Central memory CD8-positive, alpha-beta T cell (primary cell): ENCODE data around the gene ZNF212.
"Not testable (repeated sequence)": the region's sequence is repeated elsewhere in the genome, so short reads cannot be mapped to it uniquely, and the experiment has no call there.

Experiments used
- ATAC-seq: fragments of 150-1000 bp; cut with Tn5 transposase; replicated peaks from 2 replicates; pipeline ENCODE4 v1.10.0; 2022; ENCODE audit warnings: mild to moderate bottlenecking, moderate FRiP score, moderate number of reproducible peaks; ENCODE audit not compliant: poor library complexity, severe bottlenecking; ENCODE audit errors: extremely low read depth
- DNase-seq, 2 donors: peaks; one replicate each; pipeline ENCODE4 v3.0.0; 2021; ENCODE audit warnings: low spot score in 2 of 2
- H3K27ac Mint-ChIP-seq: one replicate; pipeline ENCODE4 v1.8.0; 2022; ENCODE audit warnings: low read depth, mild to moderate bottlenecking, moderate library complexity, mixed read lengths
- H3K27me3 Mint-ChIP-seq: one replicate; pipeline ENCODE4 v1.8.0; 2022; ENCODE audit warnings: mixed read lengths
- H3K36me3 Mint-ChIP-seq: one replicate; pipeline ENCODE4 v1.8.0; 2022; ENCODE audit warnings: mild to moderate bottlenecking, moderate library complexity, mixed read lengths; ENCODE audit not compliant: insufficient read depth
- H3K4me1 Mint-ChIP-seq: one replicate; pipeline ENCODE4 v1.8.0; 2022; ENCODE audit warnings: mixed read lengths
- H3K4me3 Mint-ChIP-seq: one replicate; pipeline ENCODE4 v1.8.0; 2022; ENCODE audit warnings: mild to moderate bottlenecking, moderate library complexity, mixed read lengths
- H3K9me3 Mint-ChIP-seq: one replicate; pipeline ENCODE4 v1.8.0; 2022; ENCODE audit warnings: mixed read lengths

Gene ZNF212

GRCh38 chr7:149267733-149268132, 28.3 kb downstream of the ZNF212 start:
- Mint-ChIP-seq H3K27ac (no peak overlapping the region), H3K27me3 (no peaks in the 10 kb centered on the region)

GRCh38 chr7:149274424-149274823, 35.0 kb downstream of the ZNF212 start:
- not testable (repeated sequence) for DNase-seq, H3K27ac Mint-ChIP-seq, ATAC-seq, H3K27me3 Mint-ChIP-seq, H3K4me3 Mint-ChIP-seq, H3K9me3 Mint-ChIP-seq
- Mint-ChIP-seq H3K36me3 (peaks cover 42% of the 10 kb centered on the region), H3K4me1 (peaks cover 12% of the 10 kb centered on the region)

More at GRCh38 chr7:149267733-149268132, 28.3 kb downstream of the ZNF212 start:
- ATAC-seq (no peak), DNase-seq (no peak)
- Mint-ChIP-seq H3K4me3 (no peak overlapping the region), H3K9me3 (no peaks in the 10 kb centered on the region), H3K4me1 (peaks cover 22% of the 10 kb centered on the region), H3K36me3 (peaks cover 12% of the 10 kb centered on the region)

GRCh38 chr7:149277871-149278270, 38.4 kb downstream of the ZNF212 start:
- Mint-ChIP-seq H3K4me3 (no peak overlapping the region), H3K27ac (no peak overlapping the region), H3K4me1 (peaks cover 9% of the 10 kb centered on the region), H3K36me3 (peaks cover 36% of the 10 kb centered on the region), H3K27me3 (no peaks in the 10 kb centered on the region), H3K9me3 (no peaks in the 10 kb centered on the region)
- ATAC-seq (no peak), DNase-seq (no peak)

GRCh38 chr7:149278396-149278795, 38.9 kb downstream of the ZNF212 start:
- H3K4me1 Mint-ChIP-seq: peaks cover 5% of the 10 kb centered on the region

GRCh38 chr7:149279111-149279743, 39.8 kb downstream of the ZNF212 start:
- H3K27me3 Mint-ChIP-seq: no peaks in the 10 kb centered on the region
- H3K4me1 Mint-ChIP-seq: peaks cover 9% of the 10 kb centered on the region
- H3K9me3 Mint-ChIP-seq: no peaks in the 10 kb centered on the region
- H3K36me3 Mint-ChIP-seq: peaks cover 29% of the 10 kb centered on the region
- no peak overlapping the region for H3K4me3 Mint-ChIP-seq
- no peak overlapping the region for H3K27ac Mint-ChIP-seq
- no peak for ATAC-seq
- no peak for DNase-seq

More at GRCh38 chr7:149278396-149278795, 38.9 kb downstream of the ZNF212 start:
- Mint-ChIP-seq H3K27ac (no peak overlapping the region), H3K36me3 (peaks cover 32% of the 10 kb centered on the region), H3K4me3 (no peak overlapping the region), H3K9me3 (no peaks in the 10 kb centered on the region), H3K27me3 (no peaks in the 10 kb centered on the region)
- ATAC-seq (no peak), DNase-seq (no peak)

- no peaks in the 10 kb centered on the region for H3K27me3 Mint-ChIP-seq
- peaks cover 13% of the 10 kb centered on the region for H3K4me1 Mint-ChIP-seq
- DNase-seq: no peak
- H3K4me3 Mint-ChIP-seq: no peak overlapping the region
- H3K36me3 Mint-ChIP-seq: peaks cover 31% of the 10 kb centered on the region
- H3K9me3 Mint-ChIP-seq: no peaks in the 10 kb centered on the region
- H3K27ac Mint-ChIP-seq: no peak overlapping the region
- ATAC-seq: no peak
These were observed 40.7 kb downstream of the ZNF212 start for GRCh38 chr7:149280151-149280550.

- peaks cover 28% of the 10 kb centered on the region for H3K36me3 Mint-ChIP-seq
- H3K27me3 Mint-ChIP-seq: no peaks in the 10 kb centered on the region
These were observed 41.4 kb downstream of the ZNF212 start for GRCh38 chr7:149280661-149281507.

GRCh38 chr7:149281508-149282330, 42.3 kb downstream of the ZNF212 start:
- no peaks in the 10 kb centered on the region for H3K27me3 Mint-ChIP-seq
- H3K27ac Mint-ChIP-seq: no peak overlapping the region
- DNase-seq (no peak), ATAC-seq (no peak)
- peaks cover 23% of the 10 kb centered on the region for H3K36me3 Mint-ChIP-seq
- no peaks in the 10 kb centered on the region for H3K9me3 Mint-ChIP-seq
- peaks cover 29% of the 10 kb centered on the region for H3K4me1 Mint-ChIP-seq
- no peak overlapping the region for H3K4me3 Mint-ChIP-seq

More at GRCh38 chr7:149280661-149281507, 41.4 kb downstream of the ZNF212 start:
- H3K4me3 Mint-ChIP-seq: no peak overlapping the region
- peaks cover 21% of the 10 kb centered on the region for H3K4me1 Mint-ChIP-seq
- ATAC-seq (no peak), DNase-seq (no peak)
- no peaks in the 10 kb centered on the region for H3K9me3 Mint-ChIP-seq
- H3K27ac Mint-ChIP-seq: no peak overlapping the region

- Mint-ChIP-seq H3K36me3 (peaks cover 23% of the 10 kb centered on the region), H3K4me3 (no peak overlapping the region), H3K27ac (peak overlapping the region; percentile 62), H3K4me1 (peaks cover 35% of the 10 kb centered on the region), H3K27me3 (no peaks in the 10 kb centered on the region), H3K9me3 (no peaks in the 10 kb centered on the region)
- ATAC-seq (no peak), DNase-seq (no peak)
These were observed 42.8 kb downstream of the ZNF212 start for GRCh38 chr7:149282331-149282655.

GRCh38 chr7:149283321-149283720, 43.9 kb downstream of the ZNF212 start:
- Mint-ChIP-seq H3K9me3 (no peaks in the 10 kb centered on the region), H3K4me1 (peaks cover 36% of the 10 kb centered on the region)
- no peak for ATAC-seq

GRCh38 chr7:149284343-149284742, 44.9 kb downstream of the ZNF212 start:
- DNase-seq (peak; percentile 29 to 30), ATAC-seq (peak; percentile 68)
- no peaks in the 10 kb centered on the region for H3K27me3 Mint-ChIP-seq
- H3K4me3 Mint-ChIP-seq: peak overlapping the region; percentile 83
- peak overlapping the region; percentile 75 for H3K27ac Mint-ChIP-seq
- peaks cover 36% of the 10 kb centered on the region for H3K4me1 Mint-ChIP-seq
- H3K9me3 Mint-ChIP-seq: no peaks in the 10 kb centered on the region
- peaks cover 10% of the 10 kb centered on the region for H3K36me3 Mint-ChIP-seq

More at GRCh38 chr7:149283321-149283720, 43.9 kb downstream of the ZNF212 start:
- no peak overlapping the region for H3K4me3 Mint-ChIP-seq
- H3K27me3 Mint-ChIP-seq: no peaks in the 10 kb centered on the region
- peaks cover 18% of the 10 kb centered on the region for H3K36me3 Mint-ChIP-seq
- no peak for DNase-seq
- peak overlapping the region; percentile 62 for H3K27ac Mint-ChIP-seq

- DNase-seq: peak; percentile 95 to 97
- H3K9me3 Mint-ChIP-seq: no peaks in the 10 kb centered on the region
- no peaks in the 10 kb centered on the region for H3K27me3 Mint-ChIP-seq
- H3K27ac Mint-ChIP-seq: peak overlapping the region; percentile 75
- peak; percentile 93 for ATAC-seq
- H3K36me3 Mint-ChIP-seq: peaks cover 8% of the 10 kb centered on the region
- peaks cover 36% of the 10 kb centered on the region for H3K4me1 Mint-ChIP-seq
- H3K4me3 Mint-ChIP-seq: peak overlapping the region; percentile 83
These were observed 45.6 kb downstream of the ZNF212 start for GRCh38 chr7:149284850-149285585.
